ENCODE results near the gene NDUFB10.

DNA sequence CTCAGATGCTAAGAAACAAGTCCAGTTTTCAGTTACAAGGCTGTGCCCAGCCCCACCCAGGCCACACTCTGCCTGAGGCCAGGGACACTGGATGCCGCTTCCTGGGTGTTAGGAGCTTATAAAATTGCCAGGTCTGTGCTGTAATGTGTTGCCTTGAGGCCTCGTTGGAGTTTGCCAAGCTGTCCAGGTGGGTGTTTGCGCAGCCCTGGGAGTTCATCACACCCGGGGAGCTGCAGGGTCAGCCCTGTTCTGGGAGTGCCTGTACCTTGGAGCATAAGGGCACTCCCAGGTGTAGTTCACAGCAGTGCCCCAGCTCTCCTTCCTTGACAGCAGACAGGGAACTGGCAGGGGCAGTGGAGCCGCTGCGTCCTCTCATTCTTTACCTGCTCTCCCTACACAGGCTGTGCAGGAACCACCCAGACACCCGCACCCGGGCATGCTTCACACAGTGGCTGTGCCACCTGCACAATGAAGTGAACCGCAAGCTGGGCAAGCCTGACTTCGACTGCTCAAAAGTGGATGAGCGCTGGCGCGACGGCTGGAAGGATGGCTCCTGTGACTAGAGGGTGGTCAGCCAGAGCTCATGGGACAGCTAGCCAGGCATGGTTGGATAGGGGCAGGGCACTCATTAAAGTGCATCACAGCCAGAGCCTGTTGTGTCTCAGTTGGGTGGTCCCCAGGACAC lies 26.3 kb downstream of the NDUFB10 start:
- TF ChIP-seq, protein P1, sequence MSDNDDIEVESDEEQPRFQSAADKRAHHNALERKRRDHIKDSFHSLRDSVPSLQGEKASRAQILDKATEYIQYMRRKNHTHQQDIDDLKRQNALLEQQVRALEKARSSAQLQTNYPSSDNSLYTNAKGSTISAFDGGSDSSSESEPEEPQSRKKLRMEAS (IDR thresholded peaks at IDR 0.05; ENCODE audit: low read depth, low read length) = no peak
- TF ChIP-seq, protein P2, sequence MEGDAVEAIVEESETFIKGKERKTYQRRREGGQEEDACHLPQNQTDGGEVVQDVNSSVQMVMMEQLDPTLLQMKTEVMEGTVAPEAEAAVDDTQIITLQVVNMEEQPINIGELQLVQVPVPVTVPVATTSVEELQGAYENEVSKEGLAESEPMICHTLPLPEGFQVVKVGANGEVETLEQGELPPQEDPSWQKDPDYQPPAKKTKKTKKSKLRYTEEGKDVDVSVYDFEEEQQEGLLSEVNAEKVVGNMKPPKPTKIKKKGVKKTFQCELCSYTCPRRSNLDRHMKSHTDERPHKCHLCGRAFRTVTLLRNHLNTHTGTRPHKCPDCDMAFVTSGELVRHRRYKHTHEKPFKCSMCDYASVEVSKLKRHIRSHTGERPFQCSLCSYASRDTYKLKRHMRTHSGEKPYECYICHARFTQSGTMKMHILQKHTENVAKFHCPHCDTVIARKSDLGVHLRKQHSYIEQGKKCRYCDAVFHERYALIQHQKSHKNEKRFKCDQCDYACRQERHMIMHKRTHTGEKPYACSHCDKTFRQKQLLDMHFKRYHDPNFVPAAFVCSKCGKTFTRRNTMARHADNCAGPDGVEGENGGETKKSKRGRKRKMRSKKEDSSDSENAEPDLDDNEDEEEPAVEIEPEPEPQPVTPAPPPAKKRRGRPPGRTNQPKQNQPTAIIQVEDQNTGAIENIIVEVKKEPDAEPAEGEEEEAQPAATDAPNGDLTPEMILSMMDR (IDR thresholded peaks at IDR 0.05 in 2 of 3, conservative IDR thresholded peaks at IDR 0.05 in 1 of 3; ENCODE audit: control insufficient read depth in 2 of 3, extremely low read depth in 1 of 3, insufficient read depth in 1 of 3, low read depth in 3 of 3, low read length in 3 of 3) = no peak
- TF ChIP-seq SP1 (IDR thresholded peaks at IDR 0.05; ENCODE audit: low read depth, low read length) (no peak), SREBF1 (IDR thresholded peaks at IDR 0.05; ENCODE audit: low read length) (no peak), EP300 (IDR thresholded peaks at IDR 0.05; ENCODE audit: borderline replicate concordance in 1 of 2, control insufficient read depth in 1 of 2, low read depth in 2 of 2, low read length in 2 of 2) (no peak), BHLHE40 (IDR thresholded peaks at IDR 0.05; ENCODE audit: borderline replicate concordance in 1 of 2, low read depth in 2 of 2, low read length in 1 of 2) (no peak), NRF1 (conservative IDR thresholded peaks at IDR 0.05; ENCODE audit: low read depth, low read length) (no peak), POLR2A (IDR thresholded peaks at IDR 0.05; ENCODE audit: low read depth, low read length) (no peak; the same call in 1 of the 2 replicates), KDM1A (IDR thresholded peaks at IDR 0.05; ENCODE audit: borderline replicate concordance) (no peak), YY1 (IDR thresholded peaks at IDR 0.05; ENCODE audit: low read depth, low read length) (no peak), FOXK2 (IDR thresholded peaks at IDR 0.05) (no peak), POLR2AphosphoS5 (IDR thresholded peaks at IDR 0.05; ENCODE audit: low read length) (no peak)
- TF ChIP-seq, protein P3, sequence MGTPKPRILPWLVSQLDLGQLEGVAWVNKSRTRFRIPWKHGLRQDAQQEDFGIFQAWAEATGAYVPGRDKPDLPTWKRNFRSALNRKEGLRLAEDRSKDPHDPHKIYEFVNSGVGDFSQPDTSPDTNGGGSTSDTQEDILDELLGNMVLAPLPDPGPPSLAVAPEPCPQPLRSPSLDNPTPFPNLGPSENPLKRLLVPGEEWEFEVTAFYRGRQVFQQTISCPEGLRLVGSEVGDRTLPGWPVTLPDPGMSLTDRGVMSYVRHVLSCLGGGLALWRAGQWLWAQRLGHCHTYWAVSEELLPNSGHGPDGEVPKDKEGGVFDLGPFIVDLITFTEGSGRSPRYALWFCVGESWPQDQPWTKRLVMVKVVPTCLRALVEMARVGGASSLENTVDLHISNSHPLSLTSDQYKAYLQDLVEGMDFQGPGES (IDR thresholded peaks at IDR 0.05) = no peak
- TF ChIP-seq, protein P4, sequence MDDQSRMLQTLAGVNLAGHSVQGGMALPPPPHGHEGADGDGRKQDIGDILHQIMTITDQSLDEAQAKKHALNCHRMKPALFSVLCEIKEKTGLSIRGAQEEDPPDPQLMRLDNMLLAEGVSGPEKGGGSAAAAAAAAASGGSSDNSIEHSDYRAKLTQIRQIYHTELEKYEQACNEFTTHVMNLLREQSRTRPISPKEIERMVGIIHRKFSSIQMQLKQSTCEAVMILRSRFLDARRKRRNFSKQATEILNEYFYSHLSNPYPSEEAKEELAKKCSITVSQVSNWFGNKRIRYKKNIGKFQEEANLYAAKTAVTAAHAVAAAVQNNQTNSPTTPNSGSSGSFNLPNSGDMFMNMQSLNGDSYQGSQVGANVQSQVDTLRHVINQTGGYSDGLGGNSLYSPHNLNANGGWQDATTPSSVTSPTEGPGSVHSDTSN (IDR thresholded peaks at IDR 0.05; ENCODE audit: insufficient replicate concordance, low read depth, low read length) = no peak

All from GM12878 (cell line).